ENCODE data around the gene VSTM1.

DNA sequence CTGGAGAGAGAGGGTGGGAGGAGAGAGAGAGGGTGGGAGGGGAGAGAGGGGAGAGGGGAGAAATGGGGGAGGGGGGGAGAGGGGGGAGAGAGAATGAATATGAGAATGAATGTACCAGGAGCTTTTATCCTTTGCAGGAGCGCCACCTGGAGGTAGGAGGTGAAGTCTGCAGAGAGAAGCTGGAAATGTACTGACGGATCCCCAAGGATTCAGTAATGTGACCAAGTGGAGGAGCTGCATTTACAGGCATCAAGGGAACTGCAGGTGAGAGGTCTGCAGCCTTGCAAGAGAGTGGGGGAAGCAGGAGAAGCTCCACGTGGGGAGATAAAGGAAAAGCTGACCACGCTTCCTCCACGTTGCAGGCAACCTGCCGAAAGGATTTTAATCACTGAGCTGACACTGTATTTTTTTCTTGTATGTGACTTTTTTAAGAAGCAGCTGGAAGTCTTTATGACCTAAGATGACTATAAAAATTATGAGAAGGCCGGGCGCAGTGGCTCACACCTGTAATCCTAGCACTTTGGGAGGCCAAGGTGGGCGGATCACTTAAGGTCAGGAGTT lies 33.7 kb downstream of the VSTM1 start:
- TF ChIP-seq POLR2AphosphoS5 (IDR thresholded peaks at IDR 0.05), result no peak
- TF ChIP-seq, protein P1, sequence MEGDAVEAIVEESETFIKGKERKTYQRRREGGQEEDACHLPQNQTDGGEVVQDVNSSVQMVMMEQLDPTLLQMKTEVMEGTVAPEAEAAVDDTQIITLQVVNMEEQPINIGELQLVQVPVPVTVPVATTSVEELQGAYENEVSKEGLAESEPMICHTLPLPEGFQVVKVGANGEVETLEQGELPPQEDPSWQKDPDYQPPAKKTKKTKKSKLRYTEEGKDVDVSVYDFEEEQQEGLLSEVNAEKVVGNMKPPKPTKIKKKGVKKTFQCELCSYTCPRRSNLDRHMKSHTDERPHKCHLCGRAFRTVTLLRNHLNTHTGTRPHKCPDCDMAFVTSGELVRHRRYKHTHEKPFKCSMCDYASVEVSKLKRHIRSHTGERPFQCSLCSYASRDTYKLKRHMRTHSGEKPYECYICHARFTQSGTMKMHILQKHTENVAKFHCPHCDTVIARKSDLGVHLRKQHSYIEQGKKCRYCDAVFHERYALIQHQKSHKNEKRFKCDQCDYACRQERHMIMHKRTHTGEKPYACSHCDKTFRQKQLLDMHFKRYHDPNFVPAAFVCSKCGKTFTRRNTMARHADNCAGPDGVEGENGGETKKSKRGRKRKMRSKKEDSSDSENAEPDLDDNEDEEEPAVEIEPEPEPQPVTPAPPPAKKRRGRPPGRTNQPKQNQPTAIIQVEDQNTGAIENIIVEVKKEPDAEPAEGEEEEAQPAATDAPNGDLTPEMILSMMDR (IDR thresholded peaks at IDR 0.05), result peak; percentile 21 to 60 (median 26)

Measured in gastroesophageal sphincter (tissue), 3 donors.